ENCODE data around the gene PTPN23.
"Not testable (repeated sequence)": the region's sequence is repeated elsewhere in the genome, so short reads cannot be mapped to it uniquely, and the experiment has no call there.

The PTPN23 gene

GRCh38 chr3:47347217-47347801 is 33.5 kb upstream of the PTPN23 start:
- Histone ChIP-seq H3K4me1 (ENCODE audit: control insufficient read depth, insufficient read depth, low read length, poor library complexity, severe bottlenecking) (no peaks in the 10 kb centered on the region), H3K27me3 (replicated peaks; ENCODE audit: control insufficient read depth, insufficient read depth, low read length, poor library complexity, severe bottlenecking) (no peaks in the 10 kb centered on the region), H3K36me3 (ENCODE audit: control insufficient read depth, insufficient read depth, low read length) (peaks cover 19% of the 10 kb centered on the region), H3K27ac (ENCODE audit: insufficient read depth, low read length, poor library complexity, severe bottlenecking) (no peak overlapping the region), H3K9me3 (ENCODE audit: control insufficient read depth, low read length) (no peaks in the 10 kb centered on the region), H3K4me3 (ENCODE audit: insufficient read depth, low read depth, low read length, poor library complexity, severe bottlenecking) (no peak overlapping the region)
- no peak for DNase-seq

- no peak overlapping the region for H3K27ac ChIP-seq (ENCODE audit: insufficient read depth, low read length, poor library complexity, severe bottlenecking)
- H3K4me1 ChIP-seq (ENCODE audit: control insufficient read depth, insufficient read depth, low read length, poor library complexity, severe bottlenecking) = no peaks in the 10 kb centered on the region
- no peaks in the 10 kb centered on the region for H3K27me3 ChIP-seq (replicated peaks; ENCODE audit: control insufficient read depth, insufficient read depth, low read length, poor library complexity, severe bottlenecking)
- no peaks in the 10 kb centered on the region for H3K9me3 ChIP-seq (ENCODE audit: control insufficient read depth, low read length)
- no peak for DNase-seq
- H3K36me3 ChIP-seq (ENCODE audit: control insufficient read depth, insufficient read depth, low read length) = peaks cover 9% of the 10 kb centered on the region
- no peak overlapping the region for H3K4me3 ChIP-seq (ENCODE audit: insufficient read depth, low read depth, low read length, poor library complexity, severe bottlenecking)
These were observed 32.2 kb upstream of the PTPN23 start for GRCh38 chr3:47348411-47349154.

GRCh38 chr3:47355010-47355409 is 25.8 kb upstream of the PTPN23 start:
- Histone ChIP-seq H3K4me3 (ENCODE audit: insufficient read depth, low read depth, low read length, poor library complexity, severe bottlenecking) (no peak overlapping the region), H3K9me3 (ENCODE audit: control insufficient read depth, low read length) (peaks cover 5% of the 10 kb centered on the region), H3K27ac (ENCODE audit: insufficient read depth, low read length, poor library complexity, severe bottlenecking) (no peak overlapping the region), H3K36me3 (ENCODE audit: control insufficient read depth, insufficient read depth, low read length) (no peaks in the 10 kb centered on the region), H3K4me1 (ENCODE audit: control insufficient read depth, insufficient read depth, low read length, poor library complexity, severe bottlenecking) (no peaks in the 10 kb centered on the region), H3K27me3 (replicated peaks; ENCODE audit: control insufficient read depth, insufficient read depth, low read length, poor library complexity, severe bottlenecking) (no peaks in the 10 kb centered on the region)
- DNase-seq = no peak

GRCh38 chr3:47356201-47356600 is 24.6 kb upstream of the PTPN23 start:
- Histone ChIP-seq H3K27ac (ENCODE audit: insufficient read depth, low read length, poor library complexity, severe bottlenecking) (no peak overlapping the region), H3K4me1 (ENCODE audit: control insufficient read depth, insufficient read depth, low read length, poor library complexity, severe bottlenecking) (no peaks in the 10 kb centered on the region), H3K36me3 (ENCODE audit: control insufficient read depth, insufficient read depth, low read length) (no peaks in the 10 kb centered on the region), H3K4me3 (ENCODE audit: insufficient read depth, low read depth, low read length, poor library complexity, severe bottlenecking) (no peak overlapping the region), H3K27me3 (replicated peaks; ENCODE audit: control insufficient read depth, insufficient read depth, low read length, poor library complexity, severe bottlenecking) (no peaks in the 10 kb centered on the region), H3K9me3 (ENCODE audit: control insufficient read depth, low read length) (peaks cover 5% of the 10 kb centered on the region)
- DNase-seq = no peak

- no peak overlapping the region for H3K4me3 ChIP-seq (ENCODE audit: insufficient read depth, low read depth, low read length, poor library complexity, severe bottlenecking)
- no peak overlapping the region for H3K27ac ChIP-seq (ENCODE audit: insufficient read depth, low read length, poor library complexity, severe bottlenecking)
- H3K9me3 ChIP-seq (ENCODE audit: control insufficient read depth, low read length) = peaks cover 5% of the 10 kb centered on the region
- no peaks in the 10 kb centered on the region for H3K4me1 ChIP-seq (ENCODE audit: control insufficient read depth, insufficient read depth, low read length, poor library complexity, severe bottlenecking)
- H3K27me3 ChIP-seq (replicated peaks; ENCODE audit: control insufficient read depth, insufficient read depth, low read length, poor library complexity, severe bottlenecking) = no peaks in the 10 kb centered on the region
- H3K36me3 ChIP-seq (ENCODE audit: control insufficient read depth, insufficient read depth, low read length) = no peaks in the 10 kb centered on the region
- DNase-seq = no peak
These were observed 21.5 kb upstream of the PTPN23 start for GRCh38 chr3:47359323-47359722.

GRCh38 chr3:47360110-47360517 is 20.7 kb upstream of the PTPN23 start:
- H3K9me3 ChIP-seq (ENCODE audit: control insufficient read depth, low read length); H3K36me3 ChIP-seq (ENCODE audit: control insufficient read depth, insufficient read depth, low read length); H3K4me1 ChIP-seq (ENCODE audit: control insufficient read depth, insufficient read depth, low read length, poor library complexity, severe bottlenecking); H3K4me3 ChIP-seq (ENCODE audit: insufficient read depth, low read depth, low read length, poor library complexity, severe bottlenecking); H3K27ac ChIP-seq (ENCODE audit: insufficient read depth, low read length, poor library complexity, severe bottlenecking); H3K27me3 ChIP-seq (replicated peaks; ENCODE audit: control insufficient read depth, insufficient read depth, low read length, poor library complexity, severe bottlenecking); DNase-seq: not testable (repeated sequence)

GRCh38 chr3:47362701-47363100 is 18.1 kb upstream of the PTPN23 start:
- Histone ChIP-seq H3K27me3 (replicated peaks; ENCODE audit: control insufficient read depth, insufficient read depth, low read length, poor library complexity, severe bottlenecking) (no peaks in the 10 kb centered on the region), H3K9me3 (ENCODE audit: control insufficient read depth, low read length) (peaks cover 5% of the 10 kb centered on the region), H3K4me3 (ENCODE audit: insufficient read depth, low read depth, low read length, poor library complexity, severe bottlenecking) (no peak overlapping the region), H3K36me3 (ENCODE audit: control insufficient read depth, insufficient read depth, low read length) (no peaks in the 10 kb centered on the region), H3K27ac (ENCODE audit: insufficient read depth, low read length, poor library complexity, severe bottlenecking) (peak overlapping the region; percentile 7), H3K4me1 (ENCODE audit: control insufficient read depth, insufficient read depth, low read length, poor library complexity, severe bottlenecking) (no peaks in the 10 kb centered on the region)
- DNase-seq = peak in 1 of 3 donors; percentile 3

- Histone ChIP-seq H3K27ac (ENCODE audit: insufficient read depth, low read length, poor library complexity, severe bottlenecking) (no peak overlapping the region), H3K4me1 (ENCODE audit: control insufficient read depth, insufficient read depth, low read length, poor library complexity, severe bottlenecking) (no peaks in the 10 kb centered on the region), H3K9me3 (ENCODE audit: control insufficient read depth, low read length) (no peaks in the 10 kb centered on the region), H3K27me3 (replicated peaks; ENCODE audit: control insufficient read depth, insufficient read depth, low read length, poor library complexity, severe bottlenecking) (no peaks in the 10 kb centered on the region), H3K36me3 (ENCODE audit: control insufficient read depth, insufficient read depth, low read length) (no peaks in the 10 kb centered on the region), H3K4me3 (ENCODE audit: insufficient read depth, low read depth, low read length, poor library complexity, severe bottlenecking) (no peak overlapping the region)
- no peak for DNase-seq
These were observed 15.3 kb upstream of the PTPN23 start for GRCh38 chr3:47365213-47366153.

- Histone ChIP-seq H3K36me3 (ENCODE audit: control insufficient read depth, insufficient read depth, low read length) (no peaks in the 10 kb centered on the region), H3K27ac (ENCODE audit: insufficient read depth, low read length, poor library complexity, severe bottlenecking) (no peak overlapping the region), H3K27me3 (replicated peaks; ENCODE audit: control insufficient read depth, insufficient read depth, low read length, poor library complexity, severe bottlenecking) (no peaks in the 10 kb centered on the region), H3K9me3 (ENCODE audit: control insufficient read depth, low read length) (no peaks in the 10 kb centered on the region), H3K4me1 (ENCODE audit: control insufficient read depth, insufficient read depth, low read length, poor library complexity, severe bottlenecking) (no peaks in the 10 kb centered on the region), H3K4me3 (ENCODE audit: insufficient read depth, low read depth, low read length, poor library complexity, severe bottlenecking) (no peak overlapping the region)
- no peak for DNase-seq
These were observed 14.0 kb upstream of the PTPN23 start for GRCh38 chr3:47366833-47367232.

GRCh38 chr3:47367631-47368030 is 13.2 kb upstream of the PTPN23 start:
- Histone ChIP-seq H3K4me3 (ENCODE audit: insufficient read depth, low read depth, low read length, poor library complexity, severe bottlenecking) (no peak overlapping the region), H3K36me3 (ENCODE audit: control insufficient read depth, insufficient read depth, low read length) (no peaks in the 10 kb centered on the region), H3K27ac (ENCODE audit: insufficient read depth, low read length, poor library complexity, severe bottlenecking) (no peak overlapping the region), H3K4me1 (ENCODE audit: control insufficient read depth, insufficient read depth, low read length, poor library complexity, severe bottlenecking) (no peaks in the 10 kb centered on the region), H3K9me3 (ENCODE audit: control insufficient read depth, low read length) (no peaks in the 10 kb centered on the region), H3K27me3 (replicated peaks; ENCODE audit: control insufficient read depth, insufficient read depth, low read length, poor library complexity, severe bottlenecking) (no peaks in the 10 kb centered on the region)
- no peak for DNase-seq
